ENCODE measurements around the gene AP1B1.

GRCh38 chr22:29334148-29334547 lies 54.2 kb downstream of the AP1B1 start:
- TF ChIP-seq NFRKB (IDR thresholded peaks at IDR 0.05), result no peak
- no peak for TF ChIP-seq TARDBP (IDR thresholded peaks at IDR 0.05)
- no peak for TF ChIP-seq FOXA1 (IDR thresholded peaks at IDR 0.05)
- TF ChIP-seq SUZ12 (IDR thresholded peaks at IDR 0.05), result no peak
- no peak for TF ChIP-seq ZNF384 (IDR thresholded peaks at IDR 0.05)
- TF ChIP-seq FOXM1 (IDR thresholded peaks at IDR 0.05; ENCODE audit: borderline replicate concordance), result no peak
- TF ChIP-seq ARNT (IDR thresholded peaks at IDR 0.05), result no peak
- TF ChIP-seq PKNOX1 (IDR thresholded peaks at IDR 0.05), result no peak
- no peak for TF ChIP-seq SP1 (IDR thresholded peaks at IDR 0.05)

Measured in HEK293T (cell line).